Testis (tissue), 2 donors: ENCODE data around the gene CWC25.

ENCODE experiments used
- POLR2A ChIP-seq: fragments of 450-650 bp; IDR thresholded peaks from one replicate; pipeline ENCODE4 v1.6.1; 2017; ENCODE audit warnings: antibody characterized with exemption, mild to moderate bottlenecking, moderate library complexity
- TF ChIP-seq, protein P1 (sequence below), 3 experiments: fragments of 450-650 bp in 2 of 3; fragments of 200-600 bp in 1 of 3; sonication (generic) in 1 of 3; IDR thresholded peaks; one replicate each; pipeline ENCODE4 v1.5.1; 2016 to 2019; ENCODE audit warnings: antibody characterized with exemption in 3 of 3, mild to moderate bottlenecking in 2 of 3, moderate library complexity in 1 of 3

DNA sequence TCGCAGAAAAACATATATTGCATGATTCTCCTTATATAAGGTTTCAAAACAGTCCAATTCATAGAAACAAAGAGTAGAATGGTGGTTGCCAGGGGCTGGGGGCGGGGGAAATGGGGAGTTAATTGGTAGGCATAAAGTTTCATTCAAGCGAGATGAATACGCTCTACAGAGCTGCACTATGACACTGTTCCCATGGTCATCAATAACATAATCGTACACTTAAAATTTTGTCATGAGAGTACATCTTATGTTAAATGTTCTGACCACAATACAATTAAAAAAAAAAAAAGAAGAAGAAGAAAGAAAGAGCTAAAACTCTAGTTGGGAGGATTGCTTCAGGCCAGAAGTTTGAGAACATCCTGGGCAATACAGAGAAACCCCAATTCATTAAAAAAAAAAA lies 30.9 kb downstream of the CWC25 start:
- no peak for TF ChIP-seq POLR2A
- TF ChIP-seq, protein P1, sequence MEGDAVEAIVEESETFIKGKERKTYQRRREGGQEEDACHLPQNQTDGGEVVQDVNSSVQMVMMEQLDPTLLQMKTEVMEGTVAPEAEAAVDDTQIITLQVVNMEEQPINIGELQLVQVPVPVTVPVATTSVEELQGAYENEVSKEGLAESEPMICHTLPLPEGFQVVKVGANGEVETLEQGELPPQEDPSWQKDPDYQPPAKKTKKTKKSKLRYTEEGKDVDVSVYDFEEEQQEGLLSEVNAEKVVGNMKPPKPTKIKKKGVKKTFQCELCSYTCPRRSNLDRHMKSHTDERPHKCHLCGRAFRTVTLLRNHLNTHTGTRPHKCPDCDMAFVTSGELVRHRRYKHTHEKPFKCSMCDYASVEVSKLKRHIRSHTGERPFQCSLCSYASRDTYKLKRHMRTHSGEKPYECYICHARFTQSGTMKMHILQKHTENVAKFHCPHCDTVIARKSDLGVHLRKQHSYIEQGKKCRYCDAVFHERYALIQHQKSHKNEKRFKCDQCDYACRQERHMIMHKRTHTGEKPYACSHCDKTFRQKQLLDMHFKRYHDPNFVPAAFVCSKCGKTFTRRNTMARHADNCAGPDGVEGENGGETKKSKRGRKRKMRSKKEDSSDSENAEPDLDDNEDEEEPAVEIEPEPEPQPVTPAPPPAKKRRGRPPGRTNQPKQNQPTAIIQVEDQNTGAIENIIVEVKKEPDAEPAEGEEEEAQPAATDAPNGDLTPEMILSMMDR (IDR thresholded peaks at IDR 0.05), result no peak
